Natural killer cell (primary cell): ENCODE results near the gene CACNA1F. TPM values are rescaled to one million over a fixed set of nuclear protein-coding genes. Genes with fewer than 3 reads are reported as not detected.
A peak's percentile ranks its signal among the peaks of the same experiment; 100 is the strongest.

Source experiments
- ATAC-seq, 3 donors: fragments of 150-1000 bp in 2 of 3; fragments of 200-7000 bp in 1 of 3; cut with Tn5 transposase; 1 replicate in 1 of 3; 2 replicates in 2 of 3; pipeline ENCODE4 v1.10.0; 2021; ENCODE audit warnings: mild to moderate bottlenecking in 2 of 3, moderate library complexity in 2 of 3
- DNase-seq, 2 donors: peaks; one replicate each; pipeline versions ENCODE4 v3.0.0 to v3.0.0-alpha.2; 2013 to 2021; ENCODE audit warnings: mixed read lengths in 1 of 2
- H3K27ac ChIP-seq: one replicate; pipeline ENCODE4 v1.5.1; 2013; ENCODE audit warnings: mild to moderate bottlenecking, low read length
- H3K27me3 ChIP-seq: one replicate; pipeline ENCODE4 v1.6.1; 2013; ENCODE audit warnings: low read length; ENCODE audit not compliant: control insufficient read depth, insufficient read depth
- H3K36me3 ChIP-seq: one replicate; pipeline ENCODE4 v1.6.1; 2013; ENCODE audit warnings: low read length; ENCODE audit not compliant: control insufficient read depth, insufficient read depth
- H3K4me1 ChIP-seq: one replicate; pipeline ENCODE4 v1.6.1; 2013; ENCODE audit warnings: low read length; ENCODE audit not compliant: control insufficient read depth, insufficient read depth
- H3K4me3 ChIP-seq: one replicate; pipeline ENCODE4 v1.5.1; 2013; ENCODE audit warnings: low read length
- H3K9me3 ChIP-seq: one replicate; pipeline ENCODE4 v1.6.1; 2013; ENCODE audit warnings: low read length; ENCODE audit not compliant: control insufficient read depth, insufficient read depth
- H3K27ac Mint-ChIP-seq, 2 donors: one replicate each; pipeline ENCODE4 v1.8.0; 2022; ENCODE audit warnings: mild to moderate bottlenecking in 2 of 2, mixed read lengths in 2 of 2, moderate library complexity in 1 of 2
- H3K27me3 Mint-ChIP-seq, 2 donors: one replicate each; pipeline ENCODE4 v1.8.0; 2022; ENCODE audit warnings: low read depth in 2 of 2, mixed read lengths in 2 of 2
- H3K36me3 Mint-ChIP-seq: one replicate; pipeline ENCODE4 v1.8.0; 2022; ENCODE audit warnings: mixed read lengths
- H3K4me1 Mint-ChIP-seq, 2 donors: one replicate each; pipeline ENCODE4 v1.8.0; 2022; ENCODE audit warnings: mixed read lengths in 2 of 2
- H3K4me3 Mint-ChIP-seq: one replicate; pipeline ENCODE4 v1.8.0; 2022; ENCODE audit warnings: mild to moderate bottlenecking, moderate library complexity, mixed read lengths
- H3K9me3 Mint-ChIP-seq, 2 donors: one replicate each; pipeline ENCODE4 v1.8.0; 2022; ENCODE audit warnings: mixed read lengths in 2 of 2
- CTCF ChIP-seq: fragments of 200-600 bp; IDR thresholded peaks from one replicate; pipeline ENCODE4 v1.8.0; 2022; ENCODE audit warnings: antibody characterized with exemption
- WGBS: methylation state at CpG from one replicate; pipeline ENCODE4 v1.1.7; 2013; ENCODE audit warnings: missing lambda C conversion rate; ENCODE audit not compliant: insufficient coverage; 5-methylcytosine and 5-hydroxymethylcytosine counted together
- intact Hi-C: fragments of 100-400 bp; cut with micrococcal nuclease; formaldehyde crosslinking; loops from one replicate; pipeline ENCODE4 v1.14.2; 2022
- total RNA-seq, 4 donors: library from RNA; stranded (reverse); fragments of 120-200 nt in 1 of 4; gene quantifications; one replicate each; pipeline versions ENCODE4 v1.2.3 to v1.2.4, GENCODE V29; 2013 to 2022

Gene CACNA1F
- total RNA-seq, 3 donors from 2014 or later (not counting 1 experiment from before 2014, with no cell fraction given): 0.48 to 1.1 (median 0.66) TPM

GRCh38 chrX:49160908-49161307 is 72.2 kb downstream of the CACNA1F start:
- no CpG with 5 or more reads among the region's 2 CpGs for WGBS
- intact Hi-C loops: no loop called here
- no peak for TF ChIP-seq CTCF

DNA sequence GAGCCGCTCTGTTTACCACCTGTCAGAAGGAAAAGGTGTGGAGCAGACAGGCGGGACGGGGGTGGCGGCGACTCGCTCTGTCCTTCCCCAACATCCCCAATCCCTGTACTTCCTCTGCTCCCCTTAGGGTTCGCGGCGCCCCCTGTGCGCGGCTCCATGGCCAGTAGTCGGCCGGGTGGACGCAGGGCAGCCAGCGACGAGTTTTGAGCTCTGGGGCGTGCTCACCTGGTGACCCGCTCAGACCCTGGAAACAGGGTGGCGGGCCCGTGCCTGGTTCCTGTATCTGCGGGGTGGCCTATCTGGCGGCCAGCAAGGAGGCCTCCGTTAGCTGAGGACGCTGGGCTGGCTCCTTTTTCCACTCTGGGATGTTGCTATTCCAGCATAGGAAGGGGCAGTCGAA is 75.9 kb downstream of the CACNA1F start:
- Mint-ChIP-seq H3K27ac (peak overlapping the region in 1 of 2 donors; percentile 96), H3K4me1 (peaks cover 15 to 22% of the 10 kb centered on the region in 2 donors), H3K4me3 (no peak overlapping the region), H3K36me3 (no peaks in the 10 kb centered on the region), H3K9me3 (no peaks in the 10 kb centered on the region), H3K27me3 (no peaks in the 10 kb centered on the region)
- 95% methylated on average over 19 of the region's 25 CpGs for WGBS
- H3K9me3 ChIP-seq: no peaks in the 10 kb centered on the region
- H3K4me1 ChIP-seq: peaks cover 15% of the 10 kb centered on the region
- H3K27ac ChIP-seq: no peak overlapping the region
- TF ChIP-seq CTCF: no peak
- no peak for DNase-seq
- no peaks in the 10 kb centered on the region for H3K27me3 ChIP-seq
- H3K36me3 ChIP-seq: no peaks in the 10 kb centered on the region
- H3K4me3 ChIP-seq: no peak overlapping the region
- intact Hi-C loops: no loop called here
- ATAC-seq: no peak

More at GRCh38 chrX:49160908-49161307, 72.2 kb downstream of the CACNA1F start:
- Histone ChIP-seq H3K36me3 (no peaks in the 10 kb centered on the region), H3K4me1 (peaks cover 23% of the 10 kb centered on the region), H3K27me3 (no peaks in the 10 kb centered on the region), H3K4me3 (no peak overlapping the region), H3K27ac (no peak overlapping the region), H3K9me3 (no peaks in the 10 kb centered on the region)
- ATAC-seq (no peak), DNase-seq (no peak)
- Mint-ChIP-seq H3K4me1 (peaks cover 14 to 29% of the 10 kb centered on the region in 2 donors), H3K36me3 (no peaks in the 10 kb centered on the region), H3K27ac (no peak overlapping the region), H3K27me3 (no peaks in the 10 kb centered on the region), H3K9me3 (no peaks in the 10 kb centered on the region), H3K4me3 (no peak overlapping the region)

DNA sequence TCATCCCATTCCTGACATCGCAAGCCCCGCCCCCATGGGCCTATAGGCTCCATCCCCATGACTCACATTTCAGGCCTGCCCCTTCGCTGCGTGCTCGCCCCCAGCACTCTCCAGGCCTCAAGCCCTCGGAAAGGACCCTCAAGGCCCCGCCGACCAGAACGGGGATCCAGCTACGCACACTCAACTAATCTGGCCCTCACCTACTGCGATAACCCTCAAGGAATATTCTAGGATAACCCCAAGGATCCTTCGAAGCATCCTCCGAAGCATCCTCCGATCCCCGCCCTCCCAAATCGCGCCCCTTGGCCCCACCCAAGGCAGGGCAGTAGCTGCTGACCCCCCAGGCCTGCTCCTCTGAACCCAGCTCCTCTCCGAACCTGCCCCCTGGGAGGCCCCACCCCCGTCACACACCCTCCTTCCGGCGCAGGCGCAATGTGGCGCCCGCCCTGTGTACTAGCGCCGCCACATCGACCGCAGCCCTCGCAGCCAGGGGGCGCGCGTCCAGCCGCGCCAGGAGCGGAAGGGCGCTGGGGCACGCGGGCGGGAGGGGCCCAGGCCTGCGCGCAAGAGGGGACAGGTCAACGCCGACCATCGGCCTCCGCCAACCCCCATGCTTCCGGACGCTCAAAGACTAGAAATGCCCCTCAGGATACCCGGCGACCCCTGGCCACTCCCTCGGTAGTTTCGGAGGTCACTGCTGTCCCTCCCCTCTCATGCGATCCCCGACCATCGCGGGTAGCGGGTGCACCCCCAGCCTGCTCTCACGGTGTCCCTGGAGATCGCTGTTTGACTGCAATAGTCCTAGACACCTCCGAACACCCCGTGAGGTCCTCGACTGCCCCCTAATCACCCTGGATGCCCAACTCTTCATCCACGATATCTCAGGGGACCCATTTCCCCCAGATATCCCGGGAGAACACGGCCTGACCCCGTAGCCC is 77.0 kb downstream of the CACNA1F start:
- Histone ChIP-seq H3K36me3 (no peaks in the 10 kb centered on the region), H3K27me3 (no peaks in the 10 kb centered on the region), H3K27ac (peak overlapping the region; percentile 85), H3K9me3 (no peaks in the 10 kb centered on the region), H3K4me1 (peaks cover 15% of the 10 kb centered on the region), H3K4me3 (peak overlapping the region; percentile 57)
- ATAC-seq: peak; percentile 93 to 98 (median 95)
- H3K27ac Mint-ChIP-seq: peak overlapping the region; percentile 83 to 96
- DNase-seq: peak; percentile 82 to 91
- no peaks in the 10 kb centered on the region for H3K9me3 Mint-ChIP-seq
- peaks cover 15 to 22% of the 10 kb centered on the region in 2 donors for H3K4me1 Mint-ChIP-seq
- peak; percentile 53 for TF ChIP-seq CTCF
- intact Hi-C loops: no loop called here
- no peaks in the 10 kb centered on the region for H3K36me3 Mint-ChIP-seq
- 1% methylated on average over 60 of the region's 65 CpGs for WGBS
- H3K4me3 Mint-ChIP-seq: peak overlapping the region; percentile 90
- no peaks in the 10 kb centered on the region for H3K27me3 Mint-ChIP-seq
